A673 (cell line): ENCODE measurements around the gene HMCN2. TPM values are rescaled to one million over a fixed set of nuclear protein-coding genes. Genes with fewer than 3 reads are reported as not detected.

Experiments used
- BruUV-seq: library from RNA; stranded (reverse); fragments of 400-500 nt; replicated peaks from 2 replicates; lab custom pipeline; 2021; lab: Mats Ljungman, UMichigan
- CTCF ChIA-PET: fragments of 300-600 bp; sonication (Branson Sonifier 250); formaldehyde crosslinking; loops from one replicate; lab custom pipeline; 2022; ENCODE audit warnings: antibody characterized with exemption; lab: Charles Lee
- POLR2A ChIA-PET: fragments of 300-600 bp; sonication (Branson Sonifier 250); formaldehyde crosslinking; loops from one replicate; lab custom pipeline; 2022; ENCODE audit warnings: antibody characterized with exemption; ENCODE audit not compliant: low non-redundant PET; lab: Charles Lee
- DNase-seq: peaks from one replicate; pipeline ENCODE4 v3.0.0-alpha.2; 2015; ENCODE audit warnings: low spot score
- H3K27ac ChIP-seq: fragments of 200-600 bp; sonication (generic); 2 replicates; pipeline ENCODE4 v1.5.1; 2016; ENCODE audit warnings: mixed run types, low read depth, mild to moderate bottlenecking, mixed read lengths, antibody characterized with exemption, low read length; ENCODE audit not compliant: poor library complexity, severe bottlenecking
- H3K27me3 ChIP-seq: fragments of 200-600 bp; sonication (generic); replicated peaks from 2 replicates; pipeline ENCODE4 v1.6.1; 2017; ENCODE audit warnings: mixed run types, low read depth, mild to moderate bottlenecking, mixed read lengths, antibody characterized with exemption, low read length; ENCODE audit not compliant: insufficient read depth, poor library complexity
- H3K36me3 ChIP-seq: fragments of 200-600 bp; sonication (generic); 2 replicates; pipeline ENCODE4 v1.6.1; 2016; ENCODE audit warnings: mixed run types, mild to moderate bottlenecking, mixed read lengths, antibody characterized with exemption, low read length; ENCODE audit not compliant: insufficient read depth, poor library complexity, severe bottlenecking
- H3K4me1 ChIP-seq: fragments of 200-600 bp; sonication (generic); 2 replicates; pipeline ENCODE4 v1.6.1; 2017; ENCODE audit warnings: mixed run types, mild to moderate bottlenecking, mixed read lengths, antibody characterized with exemption, low read length; ENCODE audit not compliant: insufficient read depth, poor library complexity, severe bottlenecking
- H3K4me3 ChIP-seq: fragments of 200-600 bp; sonication (generic); 2 replicates; pipeline ENCODE4 v1.5.1; 2016; ENCODE audit warnings: low read depth, mixed run types, mild to moderate bottlenecking, mixed read lengths, low read length; ENCODE audit not compliant: poor library complexity, severe bottlenecking
- H3K9me3 ChIP-seq: fragments of 200-600 bp; sonication (generic); 2 replicates; pipeline ENCODE4 v1.6.1; 2016; ENCODE audit warnings: mixed run types, low read depth, mild to moderate bottlenecking, mixed read lengths, antibody characterized with exemption, low read length; ENCODE audit not compliant: poor library complexity, severe bottlenecking
- CTCF ChIP-seq: fragments of 300-800, 200-600 bp; sonication (generic); conservative IDR thresholded peaks from 2 replicates; pipeline ENCODE4 v1.5.1; 2017; ENCODE audit warnings: low read depth, mild to moderate bottlenecking, antibody characterized with exemption, low read length, moderate library complexity, mixed read lengths
- EZH2 ChIP-seq: fragments of 200-600 bp; sonication (generic); IDR thresholded peaks from 2 replicates; pipeline ENCODE4 v1.6.1; 2017; ENCODE audit warnings: borderline replicate concordance, low read depth, mild to moderate bottlenecking, mixed read lengths, antibody characterized with exemption, low read length; ENCODE audit not compliant: poor library complexity, severe bottlenecking
- intact Hi-C: fragments of 100-400 bp; cut with micrococcal nuclease; formaldehyde crosslinking; loops from one replicate; pipeline ENCODE4 v1.10.0; 2022; ENCODE audit not compliant: unreplicated experiment
- total RNA-seq: library from RNA; stranded (reverse); gene quantifications from 2 replicates; pipeline ENCODE4 v1.2.3, GENCODE V29; 2021

Gene HMCN2
- total RNA-seq, 1 experiment from 2014 or later: 0.28 TPM

GRCh38 chr9:130483371-130483971 lies 217.9 kb downstream of the HMCN2 start:
- Histone ChIP-seq H3K9me3 (no peaks in the 10 kb centered on the region), H3K4me1 (peaks cover 11% of the 10 kb centered on the region), H3K27me3 (peaks cover 14% of the 10 kb centered on the region), H3K36me3 (no peaks in the 10 kb centered on the region), H3K27ac (no peak overlapping the region), H3K4me3 (no peak overlapping the region)
- intact Hi-C loops: no loop called here
- TF ChIP-seq EZH2 (no peak), CTCF (no peak)
- CTCF ChIA-PET: no interaction called here
- DNase-seq: no peak
- POLR2A ChIA-PET: no interaction called here
- BruUV-seq: no TSS peak

Other genes with a start within 250 kb of the HMCN2 start
- gene FNBP1, start 222.6 kb upstream of the HMCN2 start, total RNA-seq: 200 and 215 TPM in 2 replicates
- 47.1 and 50.9 TPM in 2 replicates for gene GPR107, start 211.9 kb upstream of the HMCN2 start, total RNA-seq
- 58.6 and 58.8 TPM in 2 replicates for gene NCS1, start 93.4 kb upstream of the HMCN2 start, total RNA-seq
- 5.8 and 14.4 TPM in 2 replicates for gene ASS1, start 179.2 kb downstream of the HMCN2 start, total RNA-seq